ENCODE results near the gene SLC31A1.
"Not testable (repeated sequence)": the region's sequence is repeated elsewhere in the genome, so short reads cannot be mapped to it uniquely, and the experiment has no call there.

Gene SLC31A1

DNA sequence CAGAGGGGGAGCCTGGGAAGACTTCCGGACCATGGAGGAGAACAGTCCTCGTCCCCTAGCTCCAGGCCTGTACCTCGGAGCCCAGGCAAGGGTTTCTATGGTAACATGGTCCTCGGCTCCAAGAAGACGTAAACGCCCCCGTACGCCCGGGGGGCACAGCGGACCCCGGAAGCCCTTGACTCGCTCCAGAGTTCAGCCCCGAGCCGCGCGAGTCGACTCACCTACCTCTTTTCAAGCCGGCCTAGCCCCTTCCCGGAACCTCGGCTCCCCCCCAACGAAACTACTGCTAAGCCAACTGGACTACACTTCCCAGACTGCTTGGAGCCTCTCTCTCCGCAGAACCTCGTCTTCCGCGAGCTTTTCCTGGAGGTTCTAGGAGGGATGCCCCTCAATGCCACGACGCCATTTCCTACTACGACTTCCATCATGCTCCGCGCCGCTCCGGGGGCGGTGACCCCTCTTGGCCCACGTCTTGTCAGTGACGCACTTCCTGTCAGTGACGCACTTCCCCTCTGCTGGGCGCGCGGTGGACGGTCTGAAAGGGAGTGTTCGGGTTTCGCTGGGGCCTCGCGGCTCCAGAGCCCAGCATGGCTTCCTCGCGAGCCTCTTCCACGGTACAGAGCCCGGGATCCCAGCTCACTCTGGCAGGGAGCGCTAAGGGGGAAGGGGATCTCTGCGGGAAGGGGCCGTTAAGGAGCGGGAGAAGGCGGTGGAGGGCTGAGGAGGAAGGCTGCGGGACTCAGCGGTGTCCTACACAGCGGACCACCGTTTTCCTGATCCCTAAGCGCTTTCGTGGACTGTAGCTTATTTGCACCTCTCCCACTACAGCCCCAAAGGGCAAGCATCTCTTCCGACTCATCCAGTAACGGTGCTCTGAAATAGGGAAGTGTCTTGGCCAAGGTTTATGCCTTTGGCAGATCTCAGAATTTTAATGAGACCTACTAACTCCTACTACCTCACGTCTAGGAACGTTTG is 54.1 kb downstream of the SLC31A1 start, which contains the start of the genes CDC26 and PRPF4:
TSS of gene CDC26 (minus strand) at position 416 of the 975 bp plus-strand sequence. CDS start 3,065 bp downstream, outside the sequence.
TSS of gene PRPF4 (plus strand) at position 502 of the 975 bp plus-strand sequence. CDS start at position 588, 86 bp downstream.
- FAIRE-seq (peak; percentile 98), DNase-seq (ENCODE audit: insufficient read length, low spot score) (peak; percentile 82)
- peak; percentile 88 for TF ChIP-seq TAF1 (IDR thresholded peaks at IDR 0.05; ENCODE audit: low read depth, low read length)
- TF ChIP-seq POU2F2 (IDR thresholded peaks at IDR 0.05; ENCODE audit: low read depth, low read length): peak; percentile 81
- peak; percentile 97 for TF ChIP-seq POLR2A (IDR thresholded peaks at IDR 0.05; ENCODE audit: low read depth, low read length)
- TF ChIP-seq SPI1 (IDR thresholded peaks at IDR 0.05; ENCODE audit: low read depth, low read length): peak; percentile 84
- peak; percentile 93 for TF ChIP-seq POLR2AphosphoS5 (IDR thresholded peaks at IDR 0.05; ENCODE audit: low read depth, low read length)
- no peak for TF ChIP-seq PAX5 (IDR thresholded peaks at IDR 0.05; ENCODE audit: insufficient read depth, low read length, severe bottlenecking)

DNA sequence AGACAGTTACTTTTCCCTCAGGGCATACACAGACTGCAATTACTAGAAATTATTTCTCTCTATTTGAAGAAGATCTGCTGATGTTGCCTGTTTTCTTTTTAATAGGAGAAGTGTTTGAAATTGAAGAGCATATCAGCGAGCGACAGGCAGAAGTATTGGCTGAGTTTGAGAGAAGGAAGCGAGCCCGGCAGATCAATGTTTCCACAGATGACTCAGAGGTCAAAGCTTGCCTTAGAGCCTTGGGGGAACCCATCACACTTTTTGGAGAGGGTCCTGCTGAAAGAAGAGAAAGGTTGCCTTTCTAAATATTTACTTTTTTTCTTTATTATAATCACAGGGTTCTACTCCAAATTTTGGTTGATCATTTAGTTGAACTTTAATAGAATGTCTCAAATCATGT is 57.5 kb downstream of the SLC31A1 start:
- TF ChIP-seq TAF1 (IDR thresholded peaks at IDR 0.05; ENCODE audit: low read depth, low read length) (no peak), POU2F2 (IDR thresholded peaks at IDR 0.05; ENCODE audit: low read depth, low read length) (no peak), POLR2AphosphoS5 (IDR thresholded peaks at IDR 0.05; ENCODE audit: low read depth, low read length) (no peak), POLR2A (IDR thresholded peaks at IDR 0.05; ENCODE audit: low read depth, low read length) (no peak), PAX5 (IDR thresholded peaks at IDR 0.05; ENCODE audit: insufficient read depth, low read length, severe bottlenecking) (no peak), SPI1 (IDR thresholded peaks at IDR 0.05; ENCODE audit: low read depth, low read length) (no peak)

DNA sequence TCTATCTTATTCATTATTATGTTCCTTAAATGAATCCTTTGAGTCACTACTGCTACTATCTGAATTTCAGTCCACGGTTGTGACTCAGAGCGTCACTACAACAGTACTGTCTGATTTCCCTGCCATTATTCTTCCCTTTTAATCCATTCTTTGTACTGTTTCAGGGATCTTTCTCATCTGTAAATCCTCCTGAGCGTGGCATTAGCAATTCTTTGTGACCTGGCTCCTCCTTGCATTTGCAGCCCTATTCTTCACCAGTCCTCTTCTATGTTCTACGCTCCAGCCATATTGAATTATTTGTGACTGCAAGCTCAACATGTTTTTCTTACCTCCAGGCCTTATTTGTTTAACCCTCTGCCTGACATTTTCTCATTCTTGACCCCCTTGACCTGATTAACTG is 60.0 kb downstream of the SLC31A1 start:
- TF ChIP-seq SPI1 (IDR thresholded peaks at IDR 0.05; ENCODE audit: low read depth, low read length) (no peak), POLR2AphosphoS5 (IDR thresholded peaks at IDR 0.05; ENCODE audit: low read depth, low read length) (no peak), PAX5 (IDR thresholded peaks at IDR 0.05; ENCODE audit: insufficient read depth, low read length, severe bottlenecking) (no peak)
- DNase-seq (ENCODE audit: insufficient read length, low spot score): no peak
- FAIRE-seq: no peak

More for the DNA sequence above, 57.5 kb downstream of the SLC31A1 start:
- DNase-seq (ENCODE audit: insufficient read length, low spot score): no peak
- no peak for FAIRE-seq

DNA sequence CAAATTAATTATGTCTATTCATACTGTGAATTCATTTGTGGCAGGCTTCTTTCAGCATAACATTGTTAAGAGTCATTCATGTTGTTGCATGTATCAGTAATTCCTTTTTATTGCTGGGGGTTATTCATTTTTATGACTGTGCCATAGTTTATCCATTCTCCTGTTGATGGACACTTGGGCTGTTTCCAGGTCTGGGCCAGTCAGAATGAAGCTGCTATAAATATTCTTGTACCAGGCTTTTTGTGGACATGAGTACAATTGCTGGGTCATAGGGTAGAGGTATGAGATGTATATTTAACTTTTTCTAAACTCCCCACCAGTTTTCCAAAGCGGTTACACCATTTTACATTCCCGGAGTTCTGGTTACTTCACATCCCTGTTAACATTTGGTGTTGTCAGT is 67.7 kb downstream of the SLC31A1 start:
- DNase-seq (ENCODE audit: insufficient read length, low spot score) (no peak), FAIRE-seq (no peak)

DNA sequence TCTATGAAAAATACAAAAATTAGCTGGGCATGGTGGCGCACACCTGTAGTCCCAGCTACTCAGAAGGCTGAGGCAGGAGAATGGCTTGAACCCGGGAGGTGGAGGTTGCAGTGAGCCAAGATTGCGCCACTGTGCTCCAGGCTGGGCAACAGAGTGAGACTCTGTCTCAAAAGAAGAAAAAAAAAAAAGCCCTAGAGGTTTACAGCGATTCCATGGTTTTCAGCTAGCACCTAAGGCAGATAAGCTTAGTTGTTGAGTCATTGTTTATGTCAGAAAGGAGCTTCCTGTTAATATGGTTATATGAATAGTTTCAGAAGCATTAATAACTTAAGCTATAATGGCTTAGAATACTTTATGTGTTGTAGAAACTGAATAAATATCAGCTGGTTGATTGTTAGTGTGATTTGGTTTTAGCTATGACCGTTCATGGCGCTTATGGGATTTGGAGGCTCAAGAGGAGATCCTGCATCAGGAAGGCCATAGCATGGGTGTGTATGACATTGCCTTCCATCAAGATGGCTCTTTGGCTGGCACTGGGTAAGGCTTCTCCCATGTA is 68.8 kb downstream of the SLC31A1 start:
- FAIRE-seq (no peak), DNase-seq (ENCODE audit: insufficient read length, low spot score) (no peak)
- no peak for TF ChIP-seq POU2F2 (IDR thresholded peaks at IDR 0.05; ENCODE audit: low read depth, low read length)
- TF ChIP-seq TAF1 (IDR thresholded peaks at IDR 0.05; ENCODE audit: low read depth, low read length): no peak
- TF ChIP-seq POLR2A (IDR thresholded peaks at IDR 0.05; ENCODE audit: low read depth, low read length): no peak
- no peak for TF ChIP-seq SPI1 (IDR thresholded peaks at IDR 0.05; ENCODE audit: low read depth, low read length)
- no peak for TF ChIP-seq PAX5 (IDR thresholded peaks at IDR 0.05; ENCODE audit: insufficient read depth, low read length, severe bottlenecking)
- TF ChIP-seq POLR2AphosphoS5 (IDR thresholded peaks at IDR 0.05; ENCODE audit: low read depth, low read length): no peak

More for the DNA sequence above, 67.7 kb downstream of the SLC31A1 start:
- TF ChIP-seq POU2F2 (IDR thresholded peaks at IDR 0.05; ENCODE audit: low read depth, low read length) (no peak), PAX5 (IDR thresholded peaks at IDR 0.05; ENCODE audit: insufficient read depth, low read length, severe bottlenecking) (no peak), SPI1 (IDR thresholded peaks at IDR 0.05; ENCODE audit: low read depth, low read length) (no peak), POLR2AphosphoS5 (IDR thresholded peaks at IDR 0.05; ENCODE audit: low read depth, low read length) (no peak)

DNA sequence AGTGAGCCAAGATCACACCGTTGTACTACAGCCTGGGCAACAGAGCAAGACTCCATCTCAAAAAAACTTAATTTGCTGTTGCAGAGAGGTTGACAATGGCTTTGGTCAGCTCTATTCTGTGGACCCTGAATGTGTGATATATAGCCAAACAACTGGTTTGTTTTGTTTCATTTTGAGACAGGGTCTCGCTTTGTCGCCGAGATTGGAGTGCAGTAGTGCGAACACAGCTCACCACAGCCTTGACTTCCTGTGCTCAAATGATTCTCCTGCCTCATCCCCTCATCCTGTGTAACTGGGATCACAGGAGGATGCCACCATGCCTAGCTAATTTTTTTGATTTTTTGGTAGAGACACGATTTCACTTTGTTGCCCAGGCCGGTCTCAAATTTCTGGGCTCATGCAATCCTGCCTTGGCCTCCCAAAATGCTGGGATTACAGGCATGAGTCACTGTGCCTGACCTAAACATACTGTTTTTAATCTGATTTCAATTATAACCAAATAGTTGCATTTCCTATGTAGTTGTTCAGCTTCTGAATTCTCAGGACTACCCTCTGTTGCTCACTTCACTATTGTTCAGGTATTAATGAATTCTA is 72.0 kb downstream of the SLC31A1 start:
- DNase-seq (ENCODE audit: insufficient read length, low spot score) (no peak), FAIRE-seq (no peak)
- TF ChIP-seq PAX5 (IDR thresholded peaks at IDR 0.05; ENCODE audit: insufficient read depth, low read length, severe bottlenecking) (no peak), POLR2A (IDR thresholded peaks at IDR 0.05; ENCODE audit: low read depth, low read length) (no peak), TAF1 (IDR thresholded peaks at IDR 0.05; ENCODE audit: low read depth, low read length) (no peak), POU2F2 (IDR thresholded peaks at IDR 0.05; ENCODE audit: low read depth, low read length) (no peak), SPI1 (IDR thresholded peaks at IDR 0.05; ENCODE audit: low read depth, low read length) (no peak), POLR2AphosphoS5 (IDR thresholded peaks at IDR 0.05; ENCODE audit: low read depth, low read length) (no peak)

DNA sequence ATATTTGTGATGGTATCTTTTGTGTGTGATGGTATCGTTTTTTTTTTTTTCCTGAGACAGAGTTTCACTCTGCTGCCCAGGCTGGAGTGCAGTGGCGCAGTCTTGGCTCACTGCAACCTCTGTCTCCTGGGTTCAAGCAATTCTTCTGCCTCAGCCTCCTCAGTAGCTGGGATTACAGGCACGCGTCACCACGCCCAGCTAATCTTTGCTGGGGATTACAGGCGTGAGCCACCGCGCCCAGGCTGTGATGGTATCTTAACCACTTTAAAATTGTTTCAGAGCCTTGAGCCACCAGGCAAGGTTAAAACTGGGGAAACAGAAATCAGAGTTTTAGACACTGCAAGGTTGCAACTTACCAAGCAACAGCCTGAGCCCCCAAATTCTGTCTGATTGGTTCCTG is 74.9 kb downstream of the SLC31A1 start:
- not testable (repeated sequence) for DNase-seq (ENCODE audit: insufficient read length, low spot score); FAIRE-seq

DNA sequence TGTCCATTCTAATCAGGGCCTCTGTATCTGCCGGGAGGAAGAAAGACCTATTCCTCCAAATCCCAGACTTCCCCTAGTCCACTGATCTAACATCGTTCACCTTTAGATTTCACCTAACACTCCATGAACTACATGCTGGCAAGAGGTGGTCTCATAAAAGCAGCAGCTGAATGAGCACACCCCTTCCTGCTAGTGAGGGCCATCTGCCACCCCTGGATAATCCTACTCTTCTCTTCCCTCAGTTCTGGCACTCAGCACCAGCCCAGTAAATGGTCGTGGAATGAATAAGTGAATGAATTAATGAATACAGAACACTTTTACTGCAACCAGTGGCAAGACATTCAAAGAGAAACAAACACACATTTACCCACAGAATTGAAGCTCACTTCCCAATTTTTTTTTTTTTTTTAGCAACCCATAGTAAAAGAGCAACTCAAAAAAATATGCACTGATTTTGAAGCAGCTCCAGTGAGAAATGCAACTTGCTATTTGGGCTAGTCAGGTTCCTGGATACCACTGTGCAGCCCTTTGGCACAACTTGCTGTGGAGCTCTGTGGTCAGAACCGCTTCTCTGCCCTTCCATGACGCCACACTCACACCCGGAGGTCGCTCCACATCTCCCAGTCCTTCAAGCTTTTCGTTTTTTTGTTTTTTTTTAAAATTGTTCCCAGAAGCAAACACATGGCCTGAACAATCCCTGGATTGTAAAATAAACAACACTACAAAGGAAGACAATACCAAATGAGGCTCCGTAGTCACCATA is 75.6 kb downstream of the SLC31A1 start:
- TF ChIP-seq TAF1 (IDR thresholded peaks at IDR 0.05; ENCODE audit: low read depth, low read length) (no peak), POLR2A (IDR thresholded peaks at IDR 0.05; ENCODE audit: low read depth, low read length) (no peak), SPI1 (IDR thresholded peaks at IDR 0.05; ENCODE audit: low read depth, low read length) (no peak), PAX5 (IDR thresholded peaks at IDR 0.05; ENCODE audit: insufficient read depth, low read length, severe bottlenecking) (no peak), POLR2AphosphoS5 (IDR thresholded peaks at IDR 0.05; ENCODE audit: low read depth, low read length) (no peak), POU2F2 (IDR thresholded peaks at IDR 0.05; ENCODE audit: low read depth, low read length) (no peak)
- FAIRE-seq: no peak
- DNase-seq (ENCODE audit: insufficient read length, low spot score): no peak

DNA sequence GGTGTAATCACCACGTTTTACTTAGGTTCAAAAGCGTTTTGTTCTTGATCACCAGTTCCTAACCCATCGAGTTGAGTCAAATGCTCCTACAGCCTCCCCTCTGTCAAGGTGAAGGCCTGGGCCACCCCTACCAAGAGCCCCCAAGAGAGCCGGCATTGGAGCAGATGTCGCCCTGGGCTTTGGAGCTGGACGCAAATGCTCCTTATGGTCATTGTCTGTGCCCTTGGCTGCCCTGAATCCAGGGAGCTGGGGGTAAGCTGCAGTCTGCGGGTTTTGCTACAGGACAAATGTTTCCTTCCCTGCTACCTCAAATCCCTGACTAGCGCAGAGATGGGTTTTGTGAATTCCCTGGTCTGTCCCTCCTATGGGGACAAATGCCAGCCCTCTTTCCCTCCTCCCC is 77.0 kb downstream of the SLC31A1 start:
- no peak for TF ChIP-seq SPI1 (IDR thresholded peaks at IDR 0.05; ENCODE audit: low read depth, low read length)
- TF ChIP-seq POU2F2 (IDR thresholded peaks at IDR 0.05; ENCODE audit: low read depth, low read length): no peak
- no peak for TF ChIP-seq POLR2A (IDR thresholded peaks at IDR 0.05; ENCODE audit: low read depth, low read length)
- TF ChIP-seq POLR2AphosphoS5 (IDR thresholded peaks at IDR 0.05; ENCODE audit: low read depth, low read length): no peak
- TF ChIP-seq PAX5 (IDR thresholded peaks at IDR 0.05; ENCODE audit: insufficient read depth, low read length, severe bottlenecking): no peak
- no peak for TF ChIP-seq TAF1 (IDR thresholded peaks at IDR 0.05; ENCODE audit: low read depth, low read length)
- DNase-seq (ENCODE audit: insufficient read length, low spot score) (no peak), FAIRE-seq (no peak)

Measured in GM12891 (cell line).